ENCODE results near the gene NINJ1.

The NINJ1 gene

DNA sequence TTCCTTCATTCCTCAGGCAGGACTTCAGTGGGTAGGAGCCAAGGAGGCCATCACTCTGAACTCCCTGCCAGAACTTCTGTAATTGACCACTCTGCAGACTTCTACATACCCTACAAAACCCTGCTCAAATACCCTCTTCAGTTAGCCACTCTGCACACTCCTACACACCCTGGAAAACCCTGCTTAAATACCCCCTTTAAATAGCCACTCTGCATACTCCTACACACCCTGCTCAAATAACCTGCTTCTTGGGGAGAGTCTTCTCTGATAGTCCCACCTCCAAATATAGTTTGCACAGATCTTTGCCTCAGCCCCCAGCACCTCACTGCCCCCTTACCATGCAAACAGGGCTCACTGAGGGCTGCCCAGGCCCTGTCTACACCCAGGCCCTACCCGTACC is 56.7 kb downstream of the NINJ1 start:
- no peak for FAIRE-seq

DNA sequence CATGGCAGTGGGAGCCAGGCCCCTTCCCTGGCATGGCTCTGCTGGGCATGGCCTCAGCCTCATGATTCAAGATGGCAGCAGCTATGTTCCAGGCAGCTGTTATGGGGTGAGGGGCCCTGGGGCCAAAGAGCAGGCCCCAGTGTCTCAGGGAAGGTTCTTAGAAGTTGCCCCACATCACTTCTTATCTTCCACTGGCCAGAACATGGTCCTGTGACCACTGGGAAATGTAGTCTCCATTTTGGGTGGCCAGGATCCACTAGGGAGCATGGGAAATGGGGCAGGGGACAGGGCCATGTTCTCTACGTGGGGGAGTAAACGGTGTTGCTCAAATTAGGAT is 57.3 kb downstream of the NINJ1 start:
- TF ChIP-seq CTCF (IDR thresholded peaks at IDR 0.05; ENCODE audit: insufficient read depth, missing control alignments), result no peak
- DNase-seq (ENCODE audit: insufficient read length, low spot score) (no peak), FAIRE-seq (no peak)

More for the DNA sequence above, 56.7 kb downstream of the NINJ1 start:
- TF ChIP-seq CTCF (IDR thresholded peaks at IDR 0.05; ENCODE audit: insufficient read depth, missing control alignments), result no peak
- no peak for DNase-seq (ENCODE audit: insufficient read length, low spot score)

GRCh38 chr9:93076101-93076791 is 57.8 kb downstream of the NINJ1 start:
- no peak for TF ChIP-seq CTCF (IDR thresholded peaks at IDR 0.05; ENCODE audit: insufficient read depth, missing control alignments)
- DNase-seq (ENCODE audit: insufficient read length, low spot score) (no peak), FAIRE-seq (no peak)

DNA sequence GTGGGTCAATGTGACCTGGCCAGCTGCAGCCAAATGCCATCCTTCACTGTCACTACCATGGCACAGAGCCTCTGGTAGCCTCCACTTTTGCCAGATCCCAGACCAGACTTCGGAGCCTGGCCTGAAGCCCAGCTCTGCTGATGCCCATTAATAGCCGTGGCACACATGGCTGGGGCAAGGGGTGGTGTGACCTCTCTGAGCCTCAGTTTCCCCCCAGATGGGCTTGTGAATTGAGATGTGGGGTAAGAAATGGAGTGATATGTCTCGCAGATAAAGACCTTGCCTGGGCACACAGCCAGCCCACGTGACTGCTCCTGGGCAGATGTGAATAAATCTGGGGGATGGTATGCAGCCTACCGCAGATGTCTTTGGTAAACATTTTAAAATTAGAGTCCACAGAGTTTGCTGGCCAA is 61.7 kb downstream of the NINJ1 start:
- DNase-seq (ENCODE audit: insufficient read length, low spot score), result no peak
- FAIRE-seq, result no peak
- no peak for TF ChIP-seq CTCF (IDR thresholded peaks at IDR 0.05; ENCODE audit: insufficient read depth, missing control alignments)

Measured in D721Med (cell line).